K562 (cell line): ENCODE data around the gene ZNF574. TPM values are rescaled to one million over a fixed set of nuclear protein-coding genes. Genes with fewer than 3 reads are reported as not detected.

Source experiments
- ASH1L ChIP-seq: fragments of 450-650 bp; IDR thresholded peaks from 2 replicates; pipeline ENCODE4 v1.6.1; 2018; ENCODE audit warnings: borderline replicate concordance, mild to moderate bottlenecking, low read depth; ENCODE audit not compliant: partially characterized antibody
- ATF2 ChIP-seq: sonication (generic); formaldehyde crosslinking; IDR thresholded peaks from 2 replicates; pipeline ENCODE4 v1.8.1; 2022; ENCODE audit warnings: missing genetic modification reagents
- BCLAF1 ChIP-seq, 2 experiments: fragments of 450-650 bp in 1 of 2; IDR thresholded peaks; 2 replicates each; pipeline ENCODE4 v1.6.1; 2011 to 2017; ENCODE audit warnings: low read depth in 2 of 2, antibody characterized with exemption in 1 of 2, borderline replicate concordance in 1 of 2, low read length in 1 of 2, mild to moderate bottlenecking in 1 of 2, mixed read lengths in 1 of 2; ENCODE audit not compliant: control insufficient read depth in 1 of 2
- BHLHE40 ChIP-seq: IDR thresholded peaks from 2 replicates; pipeline ENCODE4 v1.6.1; 2011; ENCODE audit warnings: low read length, improper control_type of control experiment
- KHSRP ChIP-seq: fragments of 450-650 bp; IDR thresholded peaks from 2 replicates; pipeline ENCODE4 v1.6.1; 2017
- NCOA4 ChIP-seq: fragments of 450-650 bp; IDR thresholded peaks from 2 replicates; pipeline ENCODE4 v1.6.1; 2018; ENCODE audit warnings: mild to moderate bottlenecking; ENCODE audit not compliant: partially characterized antibody
- NR2C1 ChIP-seq, 2 experiments: fragments of 450-650 bp; IDR thresholded peaks; 2 replicates each; pipeline ENCODE4 v1.6.1; 2017; ENCODE audit warnings: mild to moderate bottlenecking in 2 of 2, antibody characterized with exemption in 1 of 2, inconsistent platforms in 1 of 2, missing compliant biosample characterization in 1 of 2, missing genetic modification characterization in 1 of 2
- RBM22 ChIP-seq: fragments of 200-400 bp; formaldehyde crosslinking; IDR thresholded peaks from 2 replicates; pipeline ENCODE4 v1.6.1; 2018; ENCODE audit warnings: low read length, low read depth; ENCODE audit not compliant: poor library complexity, severe bottlenecking
- SMC3 ChIP-seq: conservative IDR thresholded peaks from 2 replicates; pipeline ENCODE4 v1.6.1; 2011; ENCODE audit warnings: low read depth, low read length, improper control_type of control experiment; ENCODE audit not compliant: insufficient read depth
- TEAD1 ChIP-seq, 2 experiments: fragments of 450-650 bp in 1 of 2; sonication (generic) in 1 of 2; formaldehyde crosslinking; IDR thresholded peaks; 2 replicates each; pipeline versions ENCODE4 v1.4.0 to v1.8.0; 2020 to 2022; ENCODE audit warnings: mild to moderate bottlenecking in 2 of 2, missing genetic modification reagents in 1 of 2
- THRB ChIP-seq: fragments of 450-650 bp; formaldehyde crosslinking; conservative IDR thresholded peaks from 2 replicates; pipeline ENCODE4 v1.4.0; 2022; ENCODE audit warnings: mild to moderate bottlenecking, missing genetic modification characterization
- polyA plus RNA-seq, 8 experiments: library from polyadenylated mRNA; depleted of rRNA in 4 of 8; stranded (reverse) in 5 of 8; unstranded in 3 of 8; fragments of >200 nt; fragmentation: Nextera tagmentation in 2 of 8; fragmentation: Illumina TruSeq in 1 of 8; extraction: Ambion mirVana in 2 of 8; extraction: Trizol in 1 of 8; gene quantifications; 2 replicates each; pipeline versions ENCODE4 v1.2.1 to v1.2.3, GENCODE V29; 2011 to 2014; ENCODE audit warnings: inconsistent platforms in 1 of 8, missing spikeins in 1 of 8
- total RNA-seq, 7 experiments: library from RNA; depleted of rRNA in 6 of 7; stranded (reverse); fragments of >200 nt in 6 of 7; fragmentation: Illumina TruSeq in 2 of 7; extraction: Trizol in 2 of 7; gene quantifications; 2 replicates each; pipeline versions ENCODE4 v1.2.1 to v1.2.3, GENCODE V29; 2011 to 2021; ENCODE audit warnings: low replicate concordance in 1 of 7
- TF ChIP-seq, protein P1 (sequence below): fragments of 450-650 bp; IDR thresholded peaks from 2 replicates; pipeline ENCODE4 v1.7.1; 2018; ENCODE audit warnings: mild to moderate bottlenecking, low read depth; ENCODE audit not compliant: partially characterized antibody
- TF ChIP-seq, protein P2 (sequence below): sonication (generic); formaldehyde crosslinking; IDR thresholded peaks from 2 replicates; pipeline ENCODE4 v1.8.0; 2022; ENCODE audit warnings: mild to moderate bottlenecking, low read depth, missing genetic modification reagents

ZNF574 gene
- total and polyA plus RNA-seq, 9 of the 15 experiments (the other 6 are each of a cell fraction or from before 2014, with no cell fraction given), result 0.24 to 20.7 (median 8.4) TPM

- TF ChIP-seq, protein P1, sequence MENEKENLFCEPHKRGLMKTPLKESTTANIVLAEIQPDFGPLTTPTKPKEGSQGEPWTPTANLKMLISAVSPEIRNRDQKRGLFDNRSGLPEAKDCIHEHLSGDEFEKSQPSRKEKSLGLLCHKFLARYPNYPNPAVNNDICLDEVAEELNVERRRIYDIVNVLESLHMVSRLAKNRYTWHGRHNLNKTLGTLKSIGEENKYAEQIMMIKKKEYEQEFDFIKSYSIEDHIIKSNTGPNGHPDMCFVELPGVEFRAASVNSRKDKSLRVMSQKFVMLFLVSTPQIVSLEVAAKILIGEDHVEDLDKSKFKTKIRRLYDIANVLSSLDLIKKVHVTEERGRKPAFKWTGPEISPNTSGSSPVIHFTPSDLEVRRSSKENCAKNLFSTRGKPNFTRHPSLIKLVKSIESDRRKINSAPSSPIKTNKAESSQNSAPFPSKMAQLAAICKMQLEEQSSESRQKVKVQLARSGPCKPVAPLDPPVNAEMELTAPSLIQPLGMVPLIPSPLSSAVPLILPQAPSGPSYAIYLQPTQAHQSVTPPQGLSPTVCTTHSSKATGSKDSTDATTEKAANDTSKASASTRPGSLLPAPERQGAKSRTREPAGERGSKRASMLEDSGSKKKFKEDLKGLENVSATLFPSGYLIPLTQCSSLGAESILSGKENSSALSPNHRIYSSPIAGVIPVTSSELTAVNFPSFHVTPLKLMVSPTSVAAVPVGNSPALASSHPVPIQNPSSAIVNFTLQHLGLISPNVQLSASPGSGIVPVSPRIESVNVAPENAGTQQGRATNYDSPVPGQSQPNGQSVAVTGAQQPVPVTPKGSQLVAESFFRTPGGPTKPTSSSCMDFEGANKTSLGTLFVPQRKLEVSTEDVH, result peak; percentile 33
- no peak for TF ChIP-seq THRB (CRISPR knock-in tag)
- peak; percentile 99 for TF ChIP-seq SMC3
- TF ChIP-seq KHSRP, result no peak
- TF ChIP-seq TEAD1 (CRISPR knock-in tag; IDR thresholded peaks at IDR 0.05), result no peak
- no peak for TF ChIP-seq RBM22
- TF ChIP-seq, protein P2, sequence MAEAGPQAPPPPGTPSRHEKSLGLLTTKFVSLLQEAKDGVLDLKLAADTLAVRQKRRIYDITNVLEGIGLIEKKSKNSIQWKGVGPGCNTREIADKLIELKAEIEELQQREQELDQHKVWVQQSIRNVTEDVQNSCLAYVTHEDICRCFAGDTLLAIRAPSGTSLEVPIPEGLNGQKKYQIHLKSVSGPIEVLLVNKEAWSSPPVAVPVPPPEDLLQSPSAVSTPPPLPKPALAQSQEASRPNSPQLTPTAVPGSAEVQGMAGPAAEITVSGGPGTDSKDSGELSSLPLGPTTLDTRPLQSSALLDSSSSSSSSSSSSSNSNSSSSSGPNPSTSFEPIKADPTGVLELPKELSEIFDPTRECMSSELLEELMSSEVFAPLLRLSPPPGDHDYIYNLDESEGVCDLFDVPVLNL, result no peak
- TF ChIP-seq ASH1L, result peak; percentile 51
- TF ChIP-seq NR2C1 (IDR thresholded peaks at IDR 0.05), result no peak
- no peak for TF ChIP-seq NR2C1 (tag; IDR thresholded peaks at IDR 0.05)
- no peak for TF ChIP-seq ATF2 (CRISPR knock-in tag)
- no peak for TF ChIP-seq BCLAF1 (IDR thresholded peaks at IDR 0.05; ENCODE audit: borderline replicate concordance in 1 of 2, control insufficient read depth in 1 of 2, low read depth in 2 of 2, low read length in 1 of 2)
- TF ChIP-seq NCOA4, result no peak
- no peak for TF ChIP-seq BHLHE40
Measured at GRCh38 chr19:42108527-42109389, 32.8 kb downstream of the ZNF574 start (continued).
